Measurements from ENCODE around the gene SAP25. TPM values are rescaled to one million over a fixed set of nuclear protein-coding genes. Genes with fewer than 3 reads are reported as not detected.

The SAP25 gene
- total and polyA plus RNA-seq, 2 of the 4 experiments (the other 2 are of a cell fraction) = 1.8 TPM; not detected in 1

DNA sequence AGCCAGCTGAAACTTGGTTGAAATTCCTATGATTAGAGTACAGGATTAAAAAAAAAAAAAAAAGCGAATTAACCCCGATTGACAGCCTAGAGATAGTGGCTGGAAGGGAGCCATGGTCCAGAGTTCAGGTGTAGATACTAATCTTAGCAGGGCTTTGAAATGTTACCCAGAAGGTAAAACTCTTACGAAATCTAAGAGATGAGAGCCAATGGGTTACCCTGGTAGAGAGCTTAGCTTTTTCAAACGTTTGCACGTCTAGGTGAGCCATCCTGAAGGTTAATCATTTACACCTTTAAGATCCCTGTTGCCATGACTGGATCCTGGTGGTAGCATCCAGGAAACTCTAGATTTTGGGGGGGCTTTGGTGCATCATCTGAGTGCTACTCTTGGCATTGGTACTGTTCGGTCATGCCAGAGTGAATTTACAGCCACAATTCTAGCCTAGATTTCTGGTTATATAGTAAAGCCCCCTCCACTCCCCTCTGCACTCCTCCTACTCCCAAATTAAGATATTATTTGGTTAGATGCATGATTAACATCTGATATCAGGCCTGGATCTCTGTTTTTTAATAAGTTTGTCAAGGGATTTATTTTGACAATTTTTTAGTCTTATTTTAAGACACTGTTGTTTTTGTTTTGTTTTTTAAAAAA, 33.5 kb downstream of the SAP25 start:
- Histone ChIP-seq H2BK120ac (ENCODE audit: low read depth, low read length) (no peak overlapping the region), H3K4me1 (ENCODE audit: control insufficient read depth, insufficient read depth, low read length) (peaks cover 5% of the 10 kb centered on the region), H3K27me3 (ENCODE audit: control insufficient read depth, insufficient read depth, low read length) (no peaks in the 10 kb centered on the region), H3K23ac (ENCODE audit: low read depth, low read length) (peak overlapping the region; percentile 71; the same call in 1 of the 2 replicates), H3K9ac (ENCODE audit: low read depth, low read length) (peak overlapping the region; percentile 24), H3K36me3 (ENCODE audit: control insufficient read depth, insufficient read depth, low read length) (no peaks in the 10 kb centered on the region), H2BK20ac (ENCODE audit: low read depth, low read length) (no peak overlapping the region), H3K18ac (ENCODE audit: low read depth, low read length) (no peak overlapping the region), H3K4ac (ENCODE audit: low read depth, low read length) (no peak overlapping the region), H2AK5ac (ENCODE audit: low read depth, low read length) (no peak overlapping the region), H3K4me3 (ENCODE audit: insufficient read depth, low read depth, low read length) (peak overlapping the region; percentile 61; the same call in 1 of the 2 replicates), H3K4me2 (ENCODE audit: low read depth, low read length) (peak overlapping the region; percentile 98), H2AFZ (replicated peaks; ENCODE audit: low read length, poor library complexity) (peak overlapping the region; percentile 81), H3K56ac (ENCODE audit: extremely low read depth, insufficient read depth, low read length) (no peak overlapping the region), H3K9me3 (ENCODE audit: control insufficient read depth, insufficient read depth, low read length) (no peaks in the 10 kb centered on the region), H4K8ac (ENCODE audit: low read depth in 2 of 2, low read length in 2 of 2) (no peak overlapping the region), H4K91ac (ENCODE audit: insufficient read depth, low read depth, low read length) (no peak overlapping the region), H2BK15ac (ENCODE audit: low read depth, low read length) (no peak overlapping the region), H2BK5ac (ENCODE audit: low read depth, low read length, poor library complexity, severe bottlenecking) (no peak overlapping the region), H4K5ac (ENCODE audit: low read depth, low read length) (no peak overlapping the region), H3K9me1 (ENCODE audit: insufficient read depth, low read length) (peaks cover 5% of the 10 kb centered on the region; the same call in 1 of the 2 replicates), H2AK9ac (replicated peaks; ENCODE audit: low read depth, low read length, poor library complexity) (peak overlapping the region; percentile 70), H4K20me1 (ENCODE audit: insufficient read depth, low read length) (no peaks in the 10 kb centered on the region), H3K14ac (replicated peaks; ENCODE audit: low read depth, low read length) (no peak overlapping the region), H3K27ac (ENCODE audit: insufficient read depth, low read length) (no peak overlapping the region), H3K79me1 (ENCODE audit: low read depth in 1 of 2, low read length in 2 of 2) (peaks cover 17 to 22% of the 10 kb centered on the region in 2 experiments)
- ChIA-PET POLR2A (ENCODE audit: unreplicated experiment) (no interaction called here), CTCF (interaction anchor here (0.6 to 0.7 kb wide), 2 partner anchors 24 to 149 kb away, joined by 5 read pairs; no protein-coding TSS in a partner anchor)
- no peak for DNase-seq
- no peak for ATAC-seq (ENCODE audit: low read depth)
- intact Hi-C loops (cut with micrococcal nuclease) = no loop called here
- dilution Hi-C loops (cut with HindIII; ENCODE audit: low sequenced_read_pairs, unreplicated experiment) = no loop called here
- 40% methylated on average over 1 of the region's 6 CpGs; no CpG with 5 or more reads in 1 of the 2 experiments for WGBS, 2 experiments (ENCODE audit: extremely low coverage in 2 of 2, insufficient read length in 1 of 2)
- TF ChIP-seq, protein P1, sequence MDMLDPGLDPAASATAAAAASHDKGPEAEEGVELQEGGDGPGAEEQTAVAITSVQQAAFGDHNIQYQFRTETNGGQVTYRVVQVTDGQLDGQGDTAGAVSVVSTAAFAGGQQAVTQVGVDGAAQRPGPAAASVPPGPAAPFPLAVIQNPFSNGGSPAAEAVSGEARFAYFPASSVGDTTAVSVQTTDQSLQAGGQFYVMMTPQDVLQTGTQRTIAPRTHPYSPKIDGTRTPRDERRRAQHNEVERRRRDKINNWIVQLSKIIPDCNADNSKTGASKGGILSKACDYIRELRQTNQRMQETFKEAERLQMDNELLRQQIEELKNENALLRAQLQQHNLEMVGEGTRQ (IDR thresholded peaks at IDR 0.05; ENCODE audit: low read depth, low read length) = no peak
- TF ChIP-seq POLR2A (IDR thresholded peaks at IDR 0.05; ENCODE audit: low read depth, low read length) (no peak), SMC3 (IDR thresholded peaks at IDR 0.05; ENCODE audit: low read depth, low read length) (no peak), CHD1 (IDR thresholded peaks at IDR 0.05; ENCODE audit: low read depth, low read length) (no peak), MAFK (IDR thresholded peaks at IDR 0.05; ENCODE audit: low read depth, low read length) (no peak), CEBPB (IDR thresholded peaks at IDR 0.05; ENCODE audit: low read depth, low read length) (no peak), BHLHE40 (IDR thresholded peaks at IDR 0.05; ENCODE audit: low read depth, low read length) (no peak), NFE2L2 (IDR thresholded peaks at IDR 0.05; ENCODE audit: low read depth, low read length) (no peak), FOS (IDR thresholded peaks at IDR 0.05; ENCODE audit: low read depth, low read length) (no peak), MXI1 (IDR thresholded peaks at IDR 0.05; ENCODE audit: borderline replicate concordance, low read depth, low read length) (no peak), RCOR1 (IDR thresholded peaks at IDR 0.05; ENCODE audit: insufficient replicate concordance, low read length) (no peak), RAD21 (IDR thresholded peaks at IDR 0.05; ENCODE audit: low read length) (no peak)
- TF ChIP-seq, protein P2, sequence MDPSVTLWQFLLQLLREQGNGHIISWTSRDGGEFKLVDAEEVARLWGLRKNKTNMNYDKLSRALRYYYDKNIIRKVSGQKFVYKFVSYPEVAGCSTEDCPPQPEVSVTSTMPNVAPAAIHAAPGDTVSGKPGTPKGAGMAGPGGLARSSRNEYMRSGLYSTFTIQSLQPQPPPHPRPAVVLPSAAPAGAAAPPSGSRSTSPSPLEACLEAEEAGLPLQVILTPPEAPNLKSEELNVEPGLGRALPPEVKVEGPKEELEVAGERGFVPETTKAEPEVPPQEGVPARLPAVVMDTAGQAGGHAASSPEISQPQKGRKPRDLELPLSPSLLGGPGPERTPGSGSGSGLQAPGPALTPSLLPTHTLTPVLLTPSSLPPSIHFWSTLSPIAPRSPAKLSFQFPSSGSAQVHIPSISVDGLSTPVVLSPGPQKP (IDR thresholded peaks at IDR 0.05; ENCODE audit: borderline replicate concordance, low read depth, low read length) = no peak
- TF ChIP-seq, protein P3, sequence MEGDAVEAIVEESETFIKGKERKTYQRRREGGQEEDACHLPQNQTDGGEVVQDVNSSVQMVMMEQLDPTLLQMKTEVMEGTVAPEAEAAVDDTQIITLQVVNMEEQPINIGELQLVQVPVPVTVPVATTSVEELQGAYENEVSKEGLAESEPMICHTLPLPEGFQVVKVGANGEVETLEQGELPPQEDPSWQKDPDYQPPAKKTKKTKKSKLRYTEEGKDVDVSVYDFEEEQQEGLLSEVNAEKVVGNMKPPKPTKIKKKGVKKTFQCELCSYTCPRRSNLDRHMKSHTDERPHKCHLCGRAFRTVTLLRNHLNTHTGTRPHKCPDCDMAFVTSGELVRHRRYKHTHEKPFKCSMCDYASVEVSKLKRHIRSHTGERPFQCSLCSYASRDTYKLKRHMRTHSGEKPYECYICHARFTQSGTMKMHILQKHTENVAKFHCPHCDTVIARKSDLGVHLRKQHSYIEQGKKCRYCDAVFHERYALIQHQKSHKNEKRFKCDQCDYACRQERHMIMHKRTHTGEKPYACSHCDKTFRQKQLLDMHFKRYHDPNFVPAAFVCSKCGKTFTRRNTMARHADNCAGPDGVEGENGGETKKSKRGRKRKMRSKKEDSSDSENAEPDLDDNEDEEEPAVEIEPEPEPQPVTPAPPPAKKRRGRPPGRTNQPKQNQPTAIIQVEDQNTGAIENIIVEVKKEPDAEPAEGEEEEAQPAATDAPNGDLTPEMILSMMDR (conservative IDR thresholded peaks at IDR 0.05; ENCODE audit: low read depth, low read length) = no peak
- in situ Hi-C loops (cut with MboI; ENCODE audit: low sequenced_read_pairs) = loop anchor here (5.0 kb wide), 1 partner anchor 58 kb away; the partner anchor contains the start of gene NYAP1
- BruUV-seq (replicated peaks) = no TSS peak
